Islet of Langerhans (tissue), 1 donor: ENCODE results near the gene GALNT1.

Source experiments
- FAIRE-seq: peaks from one replicate; lab custom pipeline; 2011; peaks lifted over from hg19 to GRCh38; lab: Jason Lieb, UNC

The GALNT1 gene

GRCh38 chr18:35618696-35619095 is 37.2 kb downstream of the GALNT1 start:
- FAIRE-seq: no peak

GRCh38 chr18:35619464-35619863 is 37.9 kb downstream of the GALNT1 start:
- no peak for FAIRE-seq

- no peak for FAIRE-seq
Observed at GRCh38 chr18:35619941-35620340, 38.4 kb downstream of the GALNT1 start.

GRCh38 chr18:35620765-35621164 is 39.2 kb downstream of the GALNT1 start:
- FAIRE-seq: no peak

- FAIRE-seq: peak; percentile 66
Observed at GRCh38 chr18:35623255-35623654, 41.7 kb downstream of the GALNT1 start.

GRCh38 chr18:35624146-35624545 is 42.6 kb downstream of the GALNT1 start:
- FAIRE-seq: peak; percentile 86

- FAIRE-seq: no peak
Observed at GRCh38 chr18:35625232-35625631, 43.7 kb downstream of the GALNT1 start.

GRCh38 chr18:35633761-35634160 is 52.2 kb downstream of the GALNT1 start:
- no peak for FAIRE-seq

GRCh38 chr18:35634323-35634722 is 52.8 kb downstream of the GALNT1 start:
- FAIRE-seq: no peak

GRCh38 chr18:35635170-35635569 is 53.6 kb downstream of the GALNT1 start:
- FAIRE-seq: no peak

- FAIRE-seq: no peak
Observed at GRCh38 chr18:35637227-35637626, 55.7 kb downstream of the GALNT1 start.

- FAIRE-seq: no peak
Observed at GRCh38 chr18:35639296-35639695, 57.8 kb downstream of the GALNT1 start.

- FAIRE-seq: no peak
Observed at GRCh38 chr18:35641467-35641866, 59.9 kb downstream of the GALNT1 start.

- no peak for FAIRE-seq
Observed at GRCh38 chr18:35641916-35642315, 60.4 kb downstream of the GALNT1 start.

- FAIRE-seq: no peak
Observed at GRCh38 chr18:35642802-35643201, 61.3 kb downstream of the GALNT1 start.

- no peak for FAIRE-seq
Observed at GRCh38 chr18:35646449-35646848, 64.9 kb downstream of the GALNT1 start.

GRCh38 chr18:35653392-35654135 is 72.0 kb downstream of the GALNT1 start:
- no peak for FAIRE-seq

- FAIRE-seq: no peak
Observed at GRCh38 chr18:35658112-35658511, 76.6 kb downstream of the GALNT1 start.

- FAIRE-seq: no peak
Observed at GRCh38 chr18:35661483-35662146, 80.1 kb downstream of the GALNT1 start.

GRCh38 chr18:35662293-35663062 is 80.9 kb downstream of the GALNT1 start:
- FAIRE-seq: no peak

GRCh38 chr18:35671966-35672603 is 90.5 kb downstream of the GALNT1 start:
- no peak for FAIRE-seq

GRCh38 chr18:35672897-35673296 is 91.4 kb downstream of the GALNT1 start:
- FAIRE-seq: no peak

- no peak for FAIRE-seq
Observed at GRCh38 chr18:35673682-35674081, 92.1 kb downstream of the GALNT1 start.
